ENCODE measurements around the gene NEURL3. TPM values are rescaled to one million over a fixed set of nuclear protein-coding genes. Genes with fewer than 3 reads are reported as not detected.

Gene NEURL3
- total RNA-seq, 1 donor from 2014 or later = not detected

DNA sequence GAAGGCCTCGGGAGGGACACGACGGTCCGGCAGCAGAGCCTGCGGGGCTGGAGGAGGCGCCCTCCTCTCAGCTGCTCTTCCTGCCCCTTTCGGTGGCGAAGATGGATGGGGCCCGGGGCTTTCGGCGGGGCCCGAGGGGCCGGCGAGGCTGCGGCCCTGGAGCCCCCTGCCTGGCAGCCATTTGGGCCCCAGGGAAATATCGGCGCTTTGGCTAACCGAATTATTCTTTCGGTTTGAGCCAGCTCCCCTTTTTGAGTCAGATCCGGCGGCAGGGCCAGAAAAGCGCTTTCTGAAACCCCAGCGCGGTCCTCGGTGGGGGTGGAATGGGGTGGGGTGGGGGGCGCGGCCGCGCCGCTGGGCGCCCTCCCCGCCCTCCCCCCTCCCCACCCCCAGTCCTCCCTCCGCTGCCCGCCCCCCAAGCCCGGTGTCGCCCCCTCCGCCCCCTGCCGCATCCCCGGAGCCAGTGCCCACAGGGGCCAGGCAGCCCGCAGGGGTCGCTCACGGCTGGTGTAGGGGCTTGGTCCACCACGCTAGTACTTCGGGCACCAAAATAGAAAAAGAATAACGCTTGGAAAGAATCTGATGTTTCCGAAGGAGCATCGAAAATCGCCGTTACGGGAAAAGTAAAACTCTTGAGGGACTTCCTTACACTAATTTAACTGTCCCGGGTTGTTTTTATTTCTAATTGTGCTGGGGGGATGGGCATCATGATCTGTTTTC, 22.3 kb upstream of the NEURL3 start:
- peak; percentile 47 for DNase-seq
- Mint-ChIP-seq H3K9me3 (ENCODE audit: unreplicated experiment) (no peaks in the 10 kb centered on the region), H3K4me3 (ENCODE audit: unreplicated experiment) (no peak overlapping the region), H3K36me3 (ENCODE audit: unreplicated experiment) (peaks cover 5% of the 10 kb centered on the region), H3K27me3 (ENCODE audit: unreplicated experiment) (peaks cover 2% of the 10 kb centered on the region), H3K4me1 (ENCODE audit: low read depth, unreplicated experiment) (peaks cover 13% of the 10 kb centered on the region), H3K27ac (ENCODE audit: unreplicated experiment) (no peak overlapping the region)
- TF ChIP-seq, protein P1, sequence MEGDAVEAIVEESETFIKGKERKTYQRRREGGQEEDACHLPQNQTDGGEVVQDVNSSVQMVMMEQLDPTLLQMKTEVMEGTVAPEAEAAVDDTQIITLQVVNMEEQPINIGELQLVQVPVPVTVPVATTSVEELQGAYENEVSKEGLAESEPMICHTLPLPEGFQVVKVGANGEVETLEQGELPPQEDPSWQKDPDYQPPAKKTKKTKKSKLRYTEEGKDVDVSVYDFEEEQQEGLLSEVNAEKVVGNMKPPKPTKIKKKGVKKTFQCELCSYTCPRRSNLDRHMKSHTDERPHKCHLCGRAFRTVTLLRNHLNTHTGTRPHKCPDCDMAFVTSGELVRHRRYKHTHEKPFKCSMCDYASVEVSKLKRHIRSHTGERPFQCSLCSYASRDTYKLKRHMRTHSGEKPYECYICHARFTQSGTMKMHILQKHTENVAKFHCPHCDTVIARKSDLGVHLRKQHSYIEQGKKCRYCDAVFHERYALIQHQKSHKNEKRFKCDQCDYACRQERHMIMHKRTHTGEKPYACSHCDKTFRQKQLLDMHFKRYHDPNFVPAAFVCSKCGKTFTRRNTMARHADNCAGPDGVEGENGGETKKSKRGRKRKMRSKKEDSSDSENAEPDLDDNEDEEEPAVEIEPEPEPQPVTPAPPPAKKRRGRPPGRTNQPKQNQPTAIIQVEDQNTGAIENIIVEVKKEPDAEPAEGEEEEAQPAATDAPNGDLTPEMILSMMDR (IDR thresholded peaks at IDR 0.05; ENCODE audit: partially characterized antibody, unreplicated experiment) = no peak

DNA sequence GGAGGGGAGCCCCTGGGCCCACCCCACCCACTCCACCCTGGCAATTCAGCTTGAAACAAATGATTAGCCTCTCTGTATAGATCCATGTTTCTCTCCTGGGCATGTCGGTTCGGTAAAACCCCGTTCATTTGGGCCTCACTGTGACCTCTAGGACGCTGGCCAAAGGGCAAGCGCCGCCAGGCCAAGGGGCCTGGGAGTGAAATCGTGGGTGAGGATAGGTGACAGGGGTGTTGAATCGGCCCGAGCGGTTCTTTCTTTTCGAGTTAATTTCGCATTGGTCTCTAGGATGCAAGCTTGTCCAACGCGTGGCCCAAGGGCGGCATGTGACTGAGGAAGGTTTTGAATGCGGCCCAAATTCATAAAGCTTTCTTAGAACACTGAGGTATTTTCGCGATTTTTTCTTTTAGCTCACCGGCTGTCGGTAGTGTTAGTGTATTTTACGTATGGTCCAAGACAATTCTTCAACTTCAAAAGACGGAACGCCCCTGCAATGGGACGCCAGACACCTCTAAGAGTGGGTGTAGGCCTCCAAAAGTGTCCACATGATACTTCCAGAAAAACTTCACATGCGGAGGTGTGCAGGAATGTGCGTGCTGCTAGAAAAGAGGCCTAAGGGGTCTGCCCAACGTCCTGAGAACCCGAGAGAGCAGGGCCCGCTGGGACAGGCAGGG, 21.6 kb upstream of the NEURL3 start:
- peaks cover 8% of the 10 kb centered on the region for H3K4me1 Mint-ChIP-seq (ENCODE audit: low read depth, unreplicated experiment)
- TF ChIP-seq, protein P1 (IDR thresholded peaks at IDR 0.05; ENCODE audit: partially characterized antibody, unreplicated experiment) = no peak
- H3K9me3 Mint-ChIP-seq (ENCODE audit: unreplicated experiment) = no peaks in the 10 kb centered on the region
- no peak for DNase-seq
- no peak overlapping the region for H3K27ac Mint-ChIP-seq (ENCODE audit: unreplicated experiment)
- H3K27me3 Mint-ChIP-seq (ENCODE audit: unreplicated experiment) = peaks cover 2% of the 10 kb centered on the region
- peak overlapping the region; percentile 35 for H3K4me3 Mint-ChIP-seq (ENCODE audit: unreplicated experiment)
- H3K36me3 Mint-ChIP-seq (ENCODE audit: unreplicated experiment) = peaks cover 5% of the 10 kb centered on the region

DNA sequence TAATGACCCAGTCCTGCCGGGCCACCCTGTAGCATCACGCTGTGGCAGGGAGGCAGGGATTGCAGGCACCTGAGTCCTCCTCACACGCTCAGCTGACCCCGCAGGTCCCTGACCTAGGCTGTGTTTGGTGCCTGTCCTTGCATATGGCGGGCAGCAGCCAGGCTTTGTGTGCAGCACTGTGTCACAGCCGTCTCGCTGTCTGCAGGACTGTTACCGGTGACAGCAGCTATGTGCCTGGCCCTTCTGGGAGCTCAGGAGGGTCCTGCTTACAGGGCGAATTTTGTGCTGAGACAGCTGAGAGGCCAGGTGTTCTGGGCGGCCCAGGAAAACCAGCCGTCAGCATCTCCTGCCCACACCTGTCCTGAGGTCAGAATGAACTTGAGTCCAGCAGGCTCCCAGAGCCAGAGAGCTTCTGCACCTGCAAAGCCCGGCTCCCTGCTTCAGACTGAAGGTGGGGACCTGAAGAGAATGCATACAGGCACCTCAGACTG, 21.0 kb upstream of the NEURL3 start:
- Mint-ChIP-seq H3K36me3 (ENCODE audit: unreplicated experiment) (peaks cover 5% of the 10 kb centered on the region), H3K27me3 (ENCODE audit: unreplicated experiment) (peaks cover 2% of the 10 kb centered on the region), H3K4me3 (ENCODE audit: unreplicated experiment) (no peak overlapping the region), H3K9me3 (ENCODE audit: unreplicated experiment) (no peaks in the 10 kb centered on the region), H3K4me1 (ENCODE audit: low read depth, unreplicated experiment) (peaks cover 5% of the 10 kb centered on the region), H3K27ac (ENCODE audit: unreplicated experiment) (no peak overlapping the region)
- TF ChIP-seq, protein P1 (IDR thresholded peaks at IDR 0.05; ENCODE audit: partially characterized antibody, unreplicated experiment) = no peak
- DNase-seq = no peak

DNA sequence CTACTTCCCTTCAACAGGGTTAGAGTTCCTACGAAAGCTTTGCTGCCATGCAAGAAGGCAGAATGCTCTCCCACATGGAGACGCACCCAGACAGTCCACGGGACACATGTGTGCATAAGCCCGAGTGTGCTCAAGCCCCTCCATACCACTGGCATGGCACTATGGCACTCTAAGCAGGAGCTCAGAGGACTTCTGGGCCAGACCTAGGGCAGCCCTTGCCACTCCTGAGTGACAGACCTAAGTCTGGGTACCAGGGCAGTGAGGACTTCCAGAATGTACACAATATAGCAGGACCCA, 20.0 kb upstream of the NEURL3 start:
- H3K36me3 Mint-ChIP-seq (ENCODE audit: unreplicated experiment) = peaks cover 5% of the 10 kb centered on the region
- TF ChIP-seq, protein P1 (IDR thresholded peaks at IDR 0.05; ENCODE audit: partially characterized antibody, unreplicated experiment) = no peak
- H3K27ac Mint-ChIP-seq (ENCODE audit: unreplicated experiment) = no peak overlapping the region
- no peaks in the 10 kb centered on the region for H3K9me3 Mint-ChIP-seq (ENCODE audit: unreplicated experiment)
- no peak for DNase-seq
- H3K27me3 Mint-ChIP-seq (ENCODE audit: unreplicated experiment) = peaks cover 2% of the 10 kb centered on the region
- peaks cover 5% of the 10 kb centered on the region for H3K4me1 Mint-ChIP-seq (ENCODE audit: low read depth, unreplicated experiment)
- no peak overlapping the region for H3K4me3 Mint-ChIP-seq (ENCODE audit: unreplicated experiment)
